PFSK-1 (cell line): Measurements from ENCODE around the gene LDLRAD2.

Experiments used
- REST ChIP-seq, 2 experiments: IDR thresholded peaks; 2 replicates each; pipeline versions ENCODE4 v1.6.1 to v1.8.0; 2011 to 2012; ENCODE audit warnings: low read depth in 2 of 2, low read length in 2 of 2, control low read depth in 1 of 2, inconsistent platforms in 1 of 2, mild to moderate bottlenecking in 1 of 2, moderate library complexity in 1 of 2; ENCODE audit not compliant: insufficient read depth in 1 of 2
- TAF1 ChIP-seq: IDR thresholded peaks from 2 replicates; pipeline ENCODE4 v1.6.1; 2012; ENCODE audit warnings: low read length, control low read depth, borderline replicate concordance; ENCODE audit not compliant: insufficient read depth

- TF ChIP-seq TAF1 (no peak), REST (IDR thresholded peaks at IDR 0.05; ENCODE audit: insufficient read depth in 1 of 2, low read depth in 2 of 2, low read length in 2 of 2) (no peak)
Observed at GRCh38 chr1:21775985-21776562, 36.0 kb upstream of the LDLRAD2 start.
